Stimulated activated naive CD8-positive, alpha-beta T cell treated with anti-CD3 and anti-CD28 coated beads, Interleukin-15, Interleukin-2, amounts not matched to agents 100 ng/mL and 50 ng/mL, for 24 hours (primary cell): ENCODE data around the gene HIGD2A.

Experiments
- H3K27ac Mint-ChIP-seq: one replicate; pipeline ENCODE4 v1.8.0; 2021; ENCODE audit warnings: mild to moderate bottlenecking, mixed read lengths
- H3K27me3 Mint-ChIP-seq: one replicate; pipeline ENCODE4 v1.8.0; 2021; ENCODE audit warnings: mixed read lengths
- H3K36me3 Mint-ChIP-seq: one replicate; pipeline ENCODE4 v1.8.0; 2021; ENCODE audit warnings: low read depth, mixed read lengths
- H3K4me1 Mint-ChIP-seq: one replicate; pipeline ENCODE4 v1.8.0; 2021; ENCODE audit warnings: low read depth, mixed read lengths
- H3K4me3 Mint-ChIP-seq: one replicate; pipeline ENCODE4 v1.8.0; 2021; ENCODE audit warnings: mild to moderate bottlenecking, mixed read lengths
- H3K9me3 Mint-ChIP-seq: one replicate; pipeline ENCODE4 v1.8.0; 2021; ENCODE audit warnings: mixed read lengths

Gene HIGD2A

GRCh38 chr5:176362233-176362490 is 26.4 kb upstream of the HIGD2A start:
- Mint-ChIP-seq H3K4me3 (peak overlapping the region; percentile 98), H3K9me3 (no peaks in the 10 kb centered on the region), H3K27ac (peak overlapping the region; percentile 97), H3K27me3 (no peaks in the 10 kb centered on the region), H3K4me1 (peaks cover 39% of the 10 kb centered on the region), H3K36me3 (peaks cover 25% of the 10 kb centered on the region)

- peaks cover 22% of the 10 kb centered on the region for H3K36me3 Mint-ChIP-seq
- H3K27me3 Mint-ChIP-seq = no peaks in the 10 kb centered on the region
- peak overlapping the region; percentile 78 for H3K4me3 Mint-ChIP-seq
- peaks cover 28% of the 10 kb centered on the region for H3K4me1 Mint-ChIP-seq
- peak overlapping the region; percentile 85 for H3K27ac Mint-ChIP-seq
- no peaks in the 10 kb centered on the region for H3K9me3 Mint-ChIP-seq
Measured at GRCh38 chr5:176364765-176365350, 23.7 kb upstream of the HIGD2A start.

GRCh38 chr5:176365351-176366231 is 23.0 kb upstream of the HIGD2A start, which contains the start of gene ARL10:
TSS of gene ARL10 (plus strand) at chr5:176365487. CDS start at chr5:176365564, 77 bp downstream.
- H3K4me3 Mint-ChIP-seq = peak within 1 kb of the TSS; percentile 78
- peaks cover 26% of the 10 kb centered on the region for H3K4me1 Mint-ChIP-seq
- peak within 1 kb of the TSS; percentile 85 for H3K27ac Mint-ChIP-seq
- peaks cover 21% of the 10 kb centered on the region for H3K36me3 Mint-ChIP-seq
- H3K9me3 Mint-ChIP-seq = no peaks in the 10 kb centered on the region
- no peaks in the 10 kb centered on the region for H3K27me3 Mint-ChIP-seq

GRCh38 chr5:176366232-176366894 is 22.2 kb upstream of the HIGD2A start:
- H3K9me3 Mint-ChIP-seq = no peaks in the 10 kb centered on the region
- peaks cover 26% of the 10 kb centered on the region for H3K4me1 Mint-ChIP-seq
- H3K27ac Mint-ChIP-seq = peak overlapping the region; percentile 63
- H3K27me3 Mint-ChIP-seq = no peaks in the 10 kb centered on the region
- H3K36me3 Mint-ChIP-seq = peaks cover 21% of the 10 kb centered on the region
- peak overlapping the region; percentile 69 for H3K4me3 Mint-ChIP-seq

GRCh38 chr5:176368726-176369125 is 19.8 kb upstream of the HIGD2A start:
- Mint-ChIP-seq H3K36me3 (peaks cover 21% of the 10 kb centered on the region), H3K4me1 (peaks cover 14% of the 10 kb centered on the region), H3K4me3 (no peak overlapping the region), H3K27ac (no peak overlapping the region), H3K9me3 (no peaks in the 10 kb centered on the region), H3K27me3 (no peaks in the 10 kb centered on the region)

GRCh38 chr5:176369934-176370711 is 18.4 kb upstream of the HIGD2A start:
- Mint-ChIP-seq H3K27me3 (no peaks in the 10 kb centered on the region), H3K4me3 (no peak overlapping the region), H3K27ac (no peak overlapping the region), H3K9me3 (no peaks in the 10 kb centered on the region), H3K4me1 (peaks cover 14% of the 10 kb centered on the region), H3K36me3 (peaks cover 21% of the 10 kb centered on the region)

DNA sequence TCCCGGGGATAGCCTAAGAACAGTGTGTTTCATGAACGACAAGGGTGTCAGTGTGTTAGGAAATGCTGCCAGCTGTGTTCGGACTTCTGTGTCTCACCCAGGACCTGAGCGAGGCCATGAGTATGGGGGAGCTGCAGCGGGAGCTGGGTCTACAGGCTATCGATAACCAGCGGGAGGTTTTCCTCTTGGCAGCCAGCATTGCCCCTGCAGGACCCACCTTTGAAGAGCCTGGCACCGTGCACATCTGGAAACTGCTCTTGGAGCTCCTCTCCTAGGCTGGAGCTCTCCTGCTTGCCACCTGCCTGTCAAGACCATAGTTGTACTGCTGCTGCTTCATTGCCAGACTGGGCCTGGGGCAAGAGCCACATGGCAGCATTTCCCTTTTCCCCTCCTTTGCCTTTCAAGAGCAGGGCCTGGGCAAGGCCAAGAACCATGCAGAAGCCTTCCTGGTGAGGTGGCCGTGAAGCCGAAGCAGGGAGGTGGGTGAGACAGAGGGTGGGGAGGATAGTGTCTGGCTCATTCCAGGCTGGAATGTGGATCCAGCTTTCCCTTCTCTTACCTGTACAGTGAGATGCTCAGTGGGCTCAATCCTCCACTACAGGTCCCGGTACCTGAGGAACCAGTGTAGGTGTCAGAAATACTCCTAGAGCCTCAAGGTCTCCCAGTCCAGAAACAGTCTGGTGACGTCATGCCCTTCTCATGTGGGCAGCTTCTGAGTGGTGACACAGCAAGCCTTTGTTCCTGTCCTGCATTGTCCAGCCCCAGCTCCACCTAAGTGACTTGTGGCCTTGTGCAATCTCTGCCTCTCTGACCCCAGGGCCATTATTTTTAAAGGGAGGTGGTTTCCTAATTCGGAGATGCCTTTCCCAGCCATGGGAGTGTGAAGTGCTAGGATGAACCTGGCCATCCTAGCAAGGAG is 16.7 kb upstream of the HIGD2A start:
- no peak overlapping the region for H3K27ac Mint-ChIP-seq
- no peaks in the 10 kb centered on the region for H3K9me3 Mint-ChIP-seq
- peaks cover 9% of the 10 kb centered on the region for H3K4me1 Mint-ChIP-seq
- no peak overlapping the region for H3K4me3 Mint-ChIP-seq
- H3K27me3 Mint-ChIP-seq = no peaks in the 10 kb centered on the region
- H3K36me3 Mint-ChIP-seq = peaks cover 29% of the 10 kb centered on the region

GRCh38 chr5:176373100-176373818 is 15.3 kb upstream of the HIGD2A start:
- no peak overlapping the region for H3K4me3 Mint-ChIP-seq
- H3K9me3 Mint-ChIP-seq = no peaks in the 10 kb centered on the region
- H3K27ac Mint-ChIP-seq = no peak overlapping the region
- no peaks in the 10 kb centered on the region for H3K4me1 Mint-ChIP-seq
- peaks cover 23% of the 10 kb centered on the region for H3K36me3 Mint-ChIP-seq
- no peaks in the 10 kb centered on the region for H3K27me3 Mint-ChIP-seq

- no peaks in the 10 kb centered on the region for H3K27me3 Mint-ChIP-seq
- no peaks in the 10 kb centered on the region for H3K9me3 Mint-ChIP-seq
- peaks cover 73% of the 10 kb centered on the region for H3K36me3 Mint-ChIP-seq
- no peak overlapping the region for H3K27ac Mint-ChIP-seq
- no peaks in the 10 kb centered on the region for H3K4me1 Mint-ChIP-seq
- no peak overlapping the region for H3K4me3 Mint-ChIP-seq
Measured at GRCh38 chr5:176379881-176380280, 8.7 kb upstream of the HIGD2A start.

DNA sequence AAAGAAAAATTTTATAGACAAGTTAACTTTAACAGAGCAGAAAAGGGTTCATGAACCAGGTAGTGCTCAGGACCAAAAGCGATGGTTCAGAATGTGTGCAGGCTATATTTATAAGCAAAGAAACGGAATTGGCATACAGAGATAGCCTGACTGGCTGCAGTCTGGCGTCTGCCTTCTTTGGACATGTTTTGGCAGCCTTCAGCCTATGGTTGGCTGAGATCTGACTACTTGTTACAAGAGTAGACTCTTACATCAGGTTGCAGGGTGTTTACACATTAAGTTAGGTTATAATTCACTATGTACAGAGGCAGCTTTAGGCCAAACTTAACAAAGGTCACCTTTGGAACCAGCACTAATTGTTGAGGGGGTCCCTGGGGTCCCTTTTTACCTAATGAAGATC is 7.1 kb upstream of the HIGD2A start:
- H3K36me3 Mint-ChIP-seq = peaks cover 81% of the 10 kb centered on the region
- H3K4me1 Mint-ChIP-seq = peaks cover 9% of the 10 kb centered on the region
- H3K9me3 Mint-ChIP-seq = no peaks in the 10 kb centered on the region
- no peak overlapping the region for H3K4me3 Mint-ChIP-seq
- H3K27ac Mint-ChIP-seq = no peak overlapping the region
- H3K27me3 Mint-ChIP-seq = no peaks in the 10 kb centered on the region

DNA sequence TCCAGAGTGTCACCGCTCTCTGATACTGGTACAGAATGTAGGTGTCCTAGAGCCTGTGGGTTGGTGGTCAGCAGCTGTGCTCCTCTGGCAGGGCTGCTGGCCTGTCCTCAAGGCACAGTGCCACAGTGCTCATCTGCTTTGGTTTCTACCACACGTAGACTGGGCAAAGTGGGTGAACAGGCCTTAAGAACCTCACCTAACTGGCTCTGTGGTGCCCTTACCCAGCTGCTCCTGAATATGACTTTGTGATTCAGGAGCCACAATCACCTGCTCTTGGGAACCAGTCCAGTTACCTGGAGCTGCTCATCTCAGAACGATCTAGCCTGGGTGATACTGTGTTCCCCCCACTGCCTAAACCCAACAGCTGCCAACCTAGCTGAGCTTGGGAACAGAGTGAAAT is 6.6 kb upstream of the HIGD2A start:
- no peaks in the 10 kb centered on the region for H3K9me3 Mint-ChIP-seq
- H3K27me3 Mint-ChIP-seq = no peaks in the 10 kb centered on the region
- no peak overlapping the region for H3K4me3 Mint-ChIP-seq
- no peak overlapping the region for H3K27ac Mint-ChIP-seq
- peaks cover 15% of the 10 kb centered on the region for H3K4me1 Mint-ChIP-seq
- peaks cover 82% of the 10 kb centered on the region for H3K36me3 Mint-ChIP-seq

DNA sequence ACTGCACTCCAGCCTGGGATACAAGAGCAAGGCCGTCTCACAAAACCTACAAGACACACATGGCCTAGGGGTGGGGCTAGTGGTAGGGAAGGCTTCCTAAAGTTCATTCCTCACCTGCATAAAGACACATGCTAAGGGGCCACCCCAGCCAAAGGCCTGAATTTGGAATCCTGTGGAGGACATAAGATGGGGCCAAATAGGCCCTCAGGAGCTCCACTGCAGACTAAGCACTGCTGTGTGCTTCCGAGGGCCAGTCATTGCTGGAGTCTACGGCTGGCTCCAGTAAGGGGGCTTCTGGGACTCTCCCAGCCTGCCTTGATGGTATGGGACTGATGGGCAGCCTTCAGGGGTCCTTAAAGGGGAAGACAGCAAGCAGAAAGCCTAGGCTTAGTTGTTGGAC is 5.8 kb upstream of the HIGD2A start:
- Mint-ChIP-seq H3K4me3 (no peak overlapping the region), H3K27me3 (no peaks in the 10 kb centered on the region), H3K36me3 (peaks cover 88% of the 10 kb centered on the region), H3K4me1 (peaks cover 19% of the 10 kb centered on the region), H3K27ac (no peak overlapping the region), H3K9me3 (no peaks in the 10 kb centered on the region)

- no peaks in the 10 kb centered on the region for H3K9me3 Mint-ChIP-seq
- H3K4me1 Mint-ChIP-seq = peaks cover 23% of the 10 kb centered on the region
- peaks cover 86% of the 10 kb centered on the region for H3K36me3 Mint-ChIP-seq
- no peak overlapping the region for H3K4me3 Mint-ChIP-seq
- no peak overlapping the region for H3K27ac Mint-ChIP-seq
- no peaks in the 10 kb centered on the region for H3K27me3 Mint-ChIP-seq
Measured at GRCh38 chr5:176383248-176383905, 5.2 kb upstream of the HIGD2A start.
